ENCODE data around the gene SCT. TPM values are rescaled to one million over a fixed set of nuclear protein-coding genes. Genes with fewer than 3 reads are reported as not detected.

The SCT gene
- total RNA-seq, 6 experiments from 2014 or later, result not detected

DNA sequence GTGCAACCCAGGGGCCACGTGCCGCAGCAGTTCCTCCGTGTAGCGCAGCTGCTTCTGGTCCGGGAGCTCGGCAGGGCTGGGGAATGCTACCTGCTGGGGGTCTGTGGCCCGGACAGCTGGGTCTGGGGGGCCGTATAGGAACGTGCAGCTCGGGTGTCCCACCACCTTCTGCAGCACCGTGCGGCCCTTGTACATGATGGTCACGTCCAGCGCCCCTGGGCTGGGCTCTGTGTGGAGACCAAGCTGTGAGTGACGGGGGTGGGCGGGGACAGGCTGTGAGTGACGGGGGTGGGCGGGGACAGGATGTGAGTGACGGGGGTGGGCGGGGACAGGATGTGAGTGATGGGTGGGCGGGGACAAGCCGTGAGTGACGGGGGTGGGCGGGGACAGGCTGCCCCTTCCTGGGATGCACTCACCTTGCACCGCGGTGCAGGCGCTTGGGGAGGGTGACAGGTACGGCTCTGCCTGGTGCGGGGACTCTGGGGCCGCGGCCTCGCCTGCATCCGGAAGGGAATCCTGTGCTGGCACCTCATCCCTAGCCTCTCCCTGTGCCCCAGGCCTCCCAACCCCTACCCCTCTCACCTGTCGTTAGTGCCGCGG lies 13.5 kb downstream of the SCT start:
- peak; percentile 2 to 34 (median 17) for ATAC-seq
- intact Hi-C loops (cut with DNase I), result loop anchor here in 1 of 2 donors (5.0 kb wide), 1 partner anchor 56 kb away; no protein-coding TSS in a partner anchor
- DNase-seq, result peak; percentile 83 to 89 (median 88)
- Histone ChIP-seq H3K4me3 (peak overlapping the region in 1 of 3 donors; percentile 73), H3K9me3 (no peaks in the 10 kb centered on the region), H3K36me3 (peaks cover under 1 to 43% (median 24%) of the 10 kb centered on the region in 4 donors), H3K27me3 (no peaks in the 10 kb centered on the region), H3K27ac (peak overlapping the region in 1 of 3 donors; percentile 85), H3K4me1 (peaks cover 0 to 57% (median 27%) of the 10 kb centered on the region in 4 donors)
- WGBS (ENCODE audit: insufficient coverage, low coverage, low lambda C conversion rate, missing lambda C conversion rate), result 20% methylated on average over 1 of the region's 36 CpGs
- TF ChIP-seq, protein P1, sequence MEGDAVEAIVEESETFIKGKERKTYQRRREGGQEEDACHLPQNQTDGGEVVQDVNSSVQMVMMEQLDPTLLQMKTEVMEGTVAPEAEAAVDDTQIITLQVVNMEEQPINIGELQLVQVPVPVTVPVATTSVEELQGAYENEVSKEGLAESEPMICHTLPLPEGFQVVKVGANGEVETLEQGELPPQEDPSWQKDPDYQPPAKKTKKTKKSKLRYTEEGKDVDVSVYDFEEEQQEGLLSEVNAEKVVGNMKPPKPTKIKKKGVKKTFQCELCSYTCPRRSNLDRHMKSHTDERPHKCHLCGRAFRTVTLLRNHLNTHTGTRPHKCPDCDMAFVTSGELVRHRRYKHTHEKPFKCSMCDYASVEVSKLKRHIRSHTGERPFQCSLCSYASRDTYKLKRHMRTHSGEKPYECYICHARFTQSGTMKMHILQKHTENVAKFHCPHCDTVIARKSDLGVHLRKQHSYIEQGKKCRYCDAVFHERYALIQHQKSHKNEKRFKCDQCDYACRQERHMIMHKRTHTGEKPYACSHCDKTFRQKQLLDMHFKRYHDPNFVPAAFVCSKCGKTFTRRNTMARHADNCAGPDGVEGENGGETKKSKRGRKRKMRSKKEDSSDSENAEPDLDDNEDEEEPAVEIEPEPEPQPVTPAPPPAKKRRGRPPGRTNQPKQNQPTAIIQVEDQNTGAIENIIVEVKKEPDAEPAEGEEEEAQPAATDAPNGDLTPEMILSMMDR (IDR thresholded peaks at IDR 0.05), result no peak
- peak; percentile 42 for TF ChIP-seq POLR2A (IDR thresholded peaks at IDR 0.05)

DNA sequence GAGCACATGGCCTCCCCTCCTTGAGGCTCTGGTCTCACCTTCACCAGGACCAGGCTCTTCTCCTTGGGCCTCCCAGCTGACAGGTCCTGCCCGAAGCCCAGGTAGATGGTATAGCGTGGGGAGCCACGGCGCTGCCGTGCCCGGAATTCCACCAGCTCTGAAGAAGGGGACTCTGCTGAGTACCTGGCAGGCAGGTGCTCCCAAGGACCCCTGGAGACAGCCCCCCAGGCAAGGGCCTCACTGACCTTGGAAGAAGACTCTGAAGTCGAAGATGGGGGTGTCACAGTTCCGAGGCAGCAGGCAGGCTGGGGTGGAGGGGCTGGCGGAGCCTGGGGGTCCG lies 14.1 kb downstream of the SCT start:
- no peaks in the 10 kb centered on the region for H3K9me3 ChIP-seq
- TF ChIP-seq, protein P1 (IDR thresholded peaks at IDR 0.05), result no peak
- no peaks in the 10 kb centered on the region for H3K27me3 ChIP-seq
- H3K4me1 ChIP-seq, result peaks cover 0 to 57% (median 28%) of the 10 kb centered on the region in 4 donors
- no peak for DNase-seq
- intact Hi-C loops (cut with DNase I), result loop anchor here in 1 of 2 donors (5.0 kb wide), 1 partner anchor 56 kb away; no protein-coding TSS in a partner anchor
- WGBS (ENCODE audit: insufficient coverage, low coverage, low lambda C conversion rate, missing lambda C conversion rate), result no CpG with 5 or more reads among the region's 10 CpGs
- H3K27ac ChIP-seq, result peak overlapping the region in 1 of 3 donors; percentile 53
- peaks cover 6 to 48% (median 26%) of the 10 kb centered on the region in 4 donors for H3K36me3 ChIP-seq
- no peak overlapping the region for H3K4me3 ChIP-seq
- ATAC-seq, result no peak

DNA sequence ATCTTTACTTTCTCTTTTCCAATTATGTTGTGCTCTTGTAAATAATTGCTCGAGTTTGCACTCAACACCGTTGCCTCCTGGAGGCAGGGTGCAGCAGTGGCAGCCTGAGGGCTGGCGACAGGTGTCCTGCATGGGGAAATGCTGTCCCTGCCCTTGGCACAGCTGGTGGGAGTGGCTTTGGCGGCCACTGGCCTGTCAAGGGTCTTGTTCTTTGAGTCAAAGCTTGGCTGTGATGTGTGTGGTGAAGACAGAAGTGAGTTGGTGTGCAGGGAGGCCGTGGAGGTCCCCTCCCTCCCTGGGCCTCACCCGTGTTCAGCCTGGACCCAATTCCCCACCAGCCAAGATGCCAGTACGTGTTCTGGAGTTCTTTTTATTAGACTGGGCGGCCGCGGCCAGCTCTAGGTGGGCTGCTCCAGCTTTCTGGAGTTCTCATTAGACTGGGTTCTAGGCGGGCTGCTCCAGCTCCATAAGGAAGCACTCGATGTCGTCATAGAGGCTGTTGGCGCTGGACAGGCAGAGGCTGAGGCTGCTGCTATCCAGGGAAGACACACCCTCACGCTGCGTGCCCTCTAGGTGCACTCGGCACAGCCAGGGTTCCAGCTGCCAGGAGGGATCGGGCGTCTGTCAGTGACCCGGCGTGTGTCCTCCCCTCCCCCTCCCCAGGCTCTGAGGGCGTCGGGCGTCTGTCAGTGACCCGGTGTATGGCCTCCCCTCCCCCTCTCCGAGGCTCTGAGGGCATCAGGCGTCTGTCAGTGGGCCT lies 14.6 kb downstream of the SCT start:
- TF ChIP-seq, protein P1 (IDR thresholded peaks at IDR 0.05), result peak; percentile 32 to 50 (median 44)
- no peak for TF ChIP-seq POLR2A (IDR thresholded peaks at IDR 0.05)
- no peaks in the 10 kb centered on the region for H3K9me3 ChIP-seq
- peaks cover 0 to 63% (median 31%) of the 10 kb centered on the region in 4 donors for H3K4me1 ChIP-seq
- peaks cover 6 to 54% (median 30%) of the 10 kb centered on the region in 4 donors for H3K36me3 ChIP-seq
- ATAC-seq (peak; percentile 26 to 50 (median 38)), DNase-seq (peak; percentile 77 to 96 (median 91))
- H3K27ac ChIP-seq, result peak overlapping the region in 2 of 3 donors; percentile 28 to 64
- no peaks in the 10 kb centered on the region for H3K27me3 ChIP-seq
- intact Hi-C loops (cut with DNase I), result loop anchor here in 1 of 2 donors (5.0 kb wide), 1 partner anchor 55 kb away; no protein-coding TSS in a partner anchor
- H3K4me3 ChIP-seq, result no peak overlapping the region
- WGBS (ENCODE audit: insufficient coverage, low coverage, low lambda C conversion rate, missing lambda C conversion rate), result 18% methylated on average over 3 of the region's 27 CpGs

DNA sequence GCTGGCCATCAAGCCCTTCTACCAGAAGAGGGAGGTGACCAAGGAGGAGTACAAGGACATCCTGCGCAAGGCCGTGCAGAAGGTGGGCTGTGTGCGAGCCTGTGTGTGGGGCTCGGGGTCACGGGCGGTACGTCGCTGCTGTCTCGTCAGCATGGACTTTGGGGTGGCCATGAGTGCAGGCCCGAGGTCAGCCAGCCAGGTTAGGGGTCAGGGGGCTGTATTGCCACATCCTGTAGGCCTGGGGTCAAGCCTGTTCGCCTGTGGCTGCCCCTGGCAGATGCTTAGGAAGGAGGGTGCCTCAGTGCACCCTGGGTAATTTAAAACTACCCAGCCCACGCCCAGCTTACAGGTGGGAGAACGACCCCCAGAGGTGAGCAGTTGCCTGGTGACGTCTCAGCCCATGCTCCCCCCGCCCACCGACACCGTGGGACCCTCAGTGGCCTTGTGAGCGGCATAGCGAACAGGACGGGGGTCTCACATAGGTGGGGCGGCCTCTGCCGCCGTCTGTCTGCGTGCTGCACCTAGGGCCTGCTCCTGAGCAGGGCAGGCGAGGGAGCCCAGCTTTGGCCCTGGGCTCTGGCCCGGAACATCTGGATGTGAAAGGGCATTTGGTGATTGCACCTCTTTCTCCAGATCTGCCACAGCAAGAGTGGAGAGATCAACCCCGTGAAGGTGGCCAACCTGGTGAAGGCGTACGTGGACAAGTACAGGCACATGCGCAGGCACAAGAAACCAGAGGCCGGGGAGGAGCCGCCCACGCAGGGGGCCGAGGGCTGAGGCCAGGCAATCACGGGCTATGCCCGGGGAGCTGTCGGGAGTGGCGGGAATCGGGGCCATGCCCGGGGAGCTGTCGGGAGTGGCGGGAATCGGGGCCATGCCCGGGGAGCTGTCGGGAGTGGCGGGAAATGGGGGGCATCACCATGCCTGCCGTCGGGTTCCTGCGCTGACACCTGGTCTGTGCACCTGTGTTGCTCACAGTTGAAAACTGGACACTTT lies 15.7 kb downstream of the SCT start:
- peak overlapping the region in 1 of 3 donors; percentile 64 for H3K27ac ChIP-seq
- H3K9me3 ChIP-seq, result no peaks in the 10 kb centered on the region
- no peak overlapping the region for H3K4me3 ChIP-seq
- peaks cover 6 to 64% (median 34%) of the 10 kb centered on the region in 4 donors for H3K36me3 ChIP-seq
- ATAC-seq (peak in 2 of 4 donors; percentile 1 to 3), DNase-seq (peak in 2 of 3 donors; percentile 79 to 80)
- H3K27me3 ChIP-seq, result no peaks in the 10 kb centered on the region
- H3K4me1 ChIP-seq, result peaks cover 0 to 67% (median 33%) of the 10 kb centered on the region in 4 donors
- 43% methylated on average over 9 of the region's 49 CpGs for WGBS (ENCODE audit: insufficient coverage, low coverage, low lambda C conversion rate, missing lambda C conversion rate)
- TF ChIP-seq POLR2A (IDR thresholded peaks at IDR 0.05), result no peak
- TF ChIP-seq, protein P1 (IDR thresholded peaks at IDR 0.05), result no peak
- intact Hi-C loops (cut with DNase I), result loop anchor here in 1 of 2 donors (5.0 kb wide), 1 partner anchor 54 kb away; no protein-coding TSS in a partner anchor

All from right lobe of liver (tissue), 6 donors.